Naive thymus-derived CD8-positive, alpha-beta T cell (primary cell): Measurements from ENCODE around the gene THOC2. TPM values are rescaled to one million over a fixed set of nuclear protein-coding genes. Genes with fewer than 3 reads are reported as not detected.
"Not testable (repeated sequence)": the region's sequence is repeated elsewhere in the genome, so short reads cannot be mapped to it uniquely, and the experiment has no call there.

ENCODE experiments used
- ATAC-seq, 2 donors: fragments of 150-1000 bp; cut with Tn5 transposase in 1 of 2; sonication (Bioruptor Pico), chemical (Tn5 transposase) in 1 of 2; 1 replicate in 1 of 2; 2 replicates in 1 of 2; pipeline ENCODE4 v1.10.0; 2021; ENCODE audit warnings: mild to moderate bottlenecking in 2 of 2, moderate library complexity in 2 of 2
- POLR2A ChIA-PET: fragments of 350-600 bp; sonication (Branson Sonifier 250); formaldehyde crosslinking; loops from one replicate; lab custom pipeline; 2021; ENCODE audit warnings: antibody characterized with exemption; lab: Charles Lee
- DNase-seq, 10 donors: peaks; one replicate each; pipeline versions ENCODE4 v3.0.0 to v3.0.0-alpha.2; 2020 to 2022
- H3K27ac Mint-ChIP-seq, 10 donors: one replicate each; pipeline ENCODE4 v1.8.0; 2020 to 2022; ENCODE audit warnings: mild to moderate bottlenecking in 10 of 10, mixed read lengths in 10 of 10, moderate library complexity in 4 of 10, inconsistent platforms in 1 of 10
- H3K27me3 Mint-ChIP-seq, 5 donors: one replicate each; pipeline ENCODE4 v1.8.0; 2021 to 2022; ENCODE audit warnings: mixed read lengths in 5 of 5
- H3K36me3 Mint-ChIP-seq, 3 donors: one replicate each; pipeline ENCODE4 v1.8.0; 2020 to 2022; ENCODE audit warnings: mixed read lengths in 3 of 3, mild to moderate bottlenecking in 2 of 3, inconsistent platforms in 1 of 3
- H3K4me1 Mint-ChIP-seq, 4 donors: one replicate each; pipeline ENCODE4 v1.8.0; 2021 to 2022; ENCODE audit warnings: mixed read lengths in 4 of 4
- H3K4me3 Mint-ChIP-seq, 10 donors: one replicate each; pipeline ENCODE4 v1.8.0; 2020 to 2022; ENCODE audit warnings: mild to moderate bottlenecking in 10 of 10, mixed read lengths in 10 of 10, moderate library complexity in 6 of 10, inconsistent platforms in 1 of 10
- H3K9me3 Mint-ChIP-seq, 9 donors: one replicate each; pipeline ENCODE4 v1.8.0; 2020 to 2022; ENCODE audit warnings: mixed read lengths in 9 of 9, mild to moderate bottlenecking in 3 of 9, inconsistent platforms in 1 of 9, moderate library complexity in 1 of 9
- polyA plus RNA-seq, 3 donors: library from polyadenylated mRNA; unstranded; fragments of 300-500 nt; fragmentation: Illumina TruSeq; gene quantifications; one replicate each; pipeline ENCODE4 v1.2.3, GENCODE V29; 2021
- total RNA-seq, 8 experiments: library from RNA in 2 of 8; stranded (reverse) in 2 of 8; gene quantifications; one replicate each; pipeline ENCODE4 v1.2.3 and lab custom pipeline; 2021 to 2026

Gene THOC2
- total and polyA plus RNA-seq, 5 experiments from 2014 or later = 30.9 to 117 (median 41.9) TPM

DNA sequence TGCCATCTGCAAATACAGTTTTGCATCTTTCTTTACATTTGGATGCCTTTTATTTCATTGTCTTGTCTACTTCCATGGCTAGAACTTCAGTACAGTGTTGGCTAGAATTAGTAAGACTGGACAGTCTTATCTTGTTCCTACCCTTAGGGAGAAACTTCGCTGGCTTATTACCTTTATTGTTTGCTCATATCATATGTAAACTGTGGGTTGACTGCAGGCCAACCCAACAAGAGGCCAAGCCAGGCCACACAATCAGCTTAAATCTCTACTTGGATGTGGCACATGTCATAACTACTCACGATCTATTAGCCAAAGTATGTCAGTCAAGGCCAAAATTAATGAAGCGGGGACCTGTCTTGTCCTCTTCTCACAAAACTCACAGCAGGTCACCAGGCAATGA, 144.1 kb downstream of the THOC2 start:
- POLR2A ChIA-PET = no interaction called here
- Mint-ChIP-seq H3K27ac (no peak overlapping the region), H3K27me3 (no peaks in the 10 kb centered on the region), H3K36me3 (no peaks in the 10 kb centered on the region), H3K9me3 (no peaks in the 10 kb centered on the region), H3K4me3 (no peak overlapping the region), H3K4me1 (peaks cover 0 to 3% (median 2%) of the 10 kb centered on the region in 4 donors)
- no peak for ATAC-seq
- no peak for DNase-seq

- no peak for DNase-seq
- Mint-ChIP-seq H3K4me1 (no peaks in the 10 kb centered on the region), H3K36me3 (peaks cover 0 to 2% (median under 1%) of the 10 kb centered on the region in 3 donors), H3K4me3 (no peak overlapping the region), H3K27me3 (peaks cover 0 to 2% (median 0%) of the 10 kb centered on the region in 5 donors), H3K27ac (no peak overlapping the region), H3K9me3 (peaks cover 0 to 15% (median 3%) of the 10 kb centered on the region in 9 donors)
- no peak for ATAC-seq
- POLR2A ChIA-PET = no interaction called here
Measured at GRCh38 chrX:123581586-123581985, 151.3 kb downstream of the THOC2 start.

DNA sequence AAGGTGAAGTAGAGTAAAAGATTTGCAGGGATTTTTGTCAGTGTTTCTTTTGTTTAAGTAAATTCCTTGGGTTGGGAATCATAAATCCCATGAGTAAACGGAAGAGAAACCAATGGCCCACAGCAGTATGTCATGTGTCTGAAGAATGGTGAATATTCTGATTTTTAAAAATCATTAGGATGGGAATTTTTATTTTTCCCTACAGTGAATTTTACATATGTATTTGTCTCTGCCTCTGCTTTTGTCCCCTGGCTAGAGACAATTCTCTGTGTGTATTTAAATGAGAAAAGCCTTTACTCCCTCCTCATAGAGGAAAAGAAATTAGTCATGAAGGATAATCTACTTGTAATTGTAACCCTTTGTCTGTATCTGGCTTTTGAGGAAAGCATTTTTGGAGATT, 152.1 kb downstream of the THOC2 start:
- peaks cover 0 to 22% (median 4%) of the 10 kb centered on the region in 9 donors for H3K9me3 Mint-ChIP-seq
- no peak overlapping the region for H3K4me3 Mint-ChIP-seq
- DNase-seq (no peak), ATAC-seq (no peak)
- H3K27me3 Mint-ChIP-seq = peaks cover 0 to 3% (median 0%) of the 10 kb centered on the region in 5 donors
- H3K4me1 Mint-ChIP-seq = no peaks in the 10 kb centered on the region
- POLR2A ChIA-PET = no interaction called here
- peaks cover 0 to 5% (median 3%) of the 10 kb centered on the region in 3 donors for H3K36me3 Mint-ChIP-seq
- no peak overlapping the region for H3K27ac Mint-ChIP-seq

GRCh38 chrX:123574027-123574426, 158.8 kb downstream of the THOC2 start:
- H3K27ac Mint-ChIP-seq, ATAC-seq, H3K4me1 Mint-ChIP-seq, DNase-seq, POLR2A ChIA-PET, H3K27me3 Mint-ChIP-seq, H3K4me3 Mint-ChIP-seq: not testable (repeated sequence)
- H3K9me3 Mint-ChIP-seq = peaks cover 0 to 41% (median 19%) of the 10 kb centered on the region in 9 donors
- peaks cover 2 to 15% (median 12%) of the 10 kb centered on the region in 3 donors for H3K36me3 Mint-ChIP-seq

- POLR2A ChIA-PET = no interaction called here
- Mint-ChIP-seq H3K36me3 (peaks cover 2 to 11% (median 10%) of the 10 kb centered on the region in 3 donors), H3K27me3 (peaks cover 0 to 4% (median 2%) of the 10 kb centered on the region in 5 donors), H3K4me3 (no peak overlapping the region), H3K9me3 (peaks cover 0 to 22% (median 13%) of the 10 kb centered on the region in 9 donors), H3K4me1 (no peaks in the 10 kb centered on the region), H3K27ac (no peak overlapping the region)
- ATAC-seq = no peak
- DNase-seq = no peak
Measured at GRCh38 chrX:123570011-123570590, 162.8 kb downstream of the THOC2 start.

GRCh38 chrX:123563167-123563566, 169.7 kb downstream of the THOC2 start:
- DNase-seq = no peak
- H3K4me1 Mint-ChIP-seq = no peaks in the 10 kb centered on the region
- peaks cover 0 to 9% (median 0%) of the 10 kb centered on the region in 9 donors for H3K9me3 Mint-ChIP-seq
- H3K4me3 Mint-ChIP-seq = no peak overlapping the region
- peaks cover 0 to 2% (median 0%) of the 10 kb centered on the region in 5 donors for H3K27me3 Mint-ChIP-seq
- H3K27ac Mint-ChIP-seq = no peak overlapping the region
- POLR2A ChIA-PET = no interaction called here
- no peak for ATAC-seq
- H3K36me3 Mint-ChIP-seq = peaks cover 0 to 9% (median 0%) of the 10 kb centered on the region in 3 donors

- Mint-ChIP-seq H3K27me3 (peaks cover 0 to 2% (median 0%) of the 10 kb centered on the region in 5 donors), H3K4me1 (no peaks in the 10 kb centered on the region), H3K27ac (no peak overlapping the region), H3K9me3 (peaks cover 0 to 9% (median 0%) of the 10 kb centered on the region in 9 donors), H3K36me3 (peaks cover 0 to 9% (median 0%) of the 10 kb centered on the region in 3 donors), H3K4me3 (no peak overlapping the region)
- POLR2A ChIA-PET = no interaction called here
- DNase-seq = no peak
- ATAC-seq = no peak
Measured at GRCh38 chrX:123562342-123563146, 170.3 kb downstream of the THOC2 start.

DNA sequence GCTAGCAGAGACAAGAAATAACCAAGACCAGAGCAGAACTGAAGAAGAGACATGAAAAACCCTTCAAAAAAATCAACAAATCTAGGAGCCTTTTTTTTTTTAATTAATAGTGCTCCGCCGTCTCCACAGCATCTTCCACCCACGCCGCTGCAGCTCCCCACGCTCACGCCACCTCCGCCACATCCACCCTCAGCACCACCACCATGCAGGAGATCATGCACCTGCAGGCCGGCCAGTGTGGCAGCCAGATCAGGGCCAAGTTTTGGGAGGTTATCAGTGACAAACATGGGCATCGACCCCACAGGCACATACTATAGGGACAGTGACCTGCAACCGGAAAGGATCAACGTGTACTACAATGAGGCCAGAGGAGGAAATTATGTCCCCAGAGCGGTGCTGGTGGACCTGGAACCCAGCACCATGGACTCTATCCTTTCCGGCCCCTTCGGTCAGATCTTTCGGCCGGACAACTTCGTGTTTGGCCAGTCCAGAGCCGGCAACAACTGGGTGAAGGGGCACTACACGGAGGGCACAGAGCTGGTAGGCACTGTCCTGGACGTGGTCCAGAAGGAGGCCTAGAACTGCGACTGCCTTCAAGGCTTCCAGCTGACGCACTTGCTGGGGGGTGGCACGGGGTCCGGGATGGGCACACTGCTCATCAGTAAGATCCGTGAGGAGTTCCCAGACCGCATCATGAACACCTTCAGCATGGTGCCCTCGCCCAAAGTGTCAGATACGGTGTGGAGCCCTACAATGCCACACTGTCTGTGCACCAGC, 171.2 kb downstream of the THOC2 start:
- Mint-ChIP-seq H3K4me3 (no peak overlapping the region), H3K36me3 (peaks cover 0 to 9% (median 0%) of the 10 kb centered on the region in 3 donors), H3K27ac (no peak overlapping the region), H3K27me3 (peaks cover 0 to 2% (median 0%) of the 10 kb centered on the region in 5 donors), H3K4me1 (no peaks in the 10 kb centered on the region), H3K9me3 (peaks cover 0 to 8% (median 0%) of the 10 kb centered on the region in 9 donors)
- POLR2A ChIA-PET = no interaction called here
- ATAC-seq (no peak), DNase-seq (no peak)

- H3K4me3 Mint-ChIP-seq = no peak overlapping the region
- DNase-seq (no peak), ATAC-seq (no peak)
- peaks cover 0 to 5% (median 0%) of the 10 kb centered on the region in 3 donors for H3K36me3 Mint-ChIP-seq
- POLR2A ChIA-PET = no interaction called here
- no peaks in the 10 kb centered on the region for H3K4me1 Mint-ChIP-seq
- H3K27me3 Mint-ChIP-seq = peaks cover 0 to 10% (median 2%) of the 10 kb centered on the region in 5 donors
- peaks cover 0 to 5% (median 0%) of the 10 kb centered on the region in 9 donors for H3K9me3 Mint-ChIP-seq
- no peak overlapping the region for H3K27ac Mint-ChIP-seq
Measured at GRCh38 chrX:123550829-123551228, 182.0 kb downstream of the THOC2 start.

Other genes with a start within 250 kb of the THOC2 start
- gene XIAP, start 127.0 kb upstream of the THOC2 start, total RNA-seq = 10 to 100 TPM; 46.4 to 47.6 TPM
- 1 to 10 TPM; 7.6 to 8.1 (median 8.0) TPM for gene XIAP, start 127.0 kb upstream of the THOC2 start, polyA plus RNA-seq
- 100 to 1,000 TPM; 131 to 146 TPM for gene STAG2, start 228.7 kb upstream of the THOC2 start, total RNA-seq
- 10 to 100 TPM; 58.2 to 67.7 (median 64.0) TPM for gene STAG2, start 228.7 kb upstream of the THOC2 start, polyA plus RNA-seq